LNCaP clone FGC (cell line): ENCODE measurements around the gene RAD51B.

Source experiments
- DNase-seq: peaks from one replicate; pipeline ENCODE4 v3.0.0-alpha.2; 2011; ENCODE audit warnings: low read depth
- H3K4me3 ChIP-seq: 2 replicates; pipeline ENCODE4 v1.5.1; 2011; ENCODE audit warnings: mild to moderate bottlenecking, low read depth, low read length, control low read depth
- CTCF ChIP-seq: IDR thresholded peaks from 2 replicates; pipeline ENCODE4 v1.5.1; 2012; ENCODE audit warnings: mild to moderate bottlenecking; ENCODE audit not compliant: control insufficient read depth, insufficient read depth; ENCODE audit errors: extremely low read depth

The RAD51B gene

DNA sequence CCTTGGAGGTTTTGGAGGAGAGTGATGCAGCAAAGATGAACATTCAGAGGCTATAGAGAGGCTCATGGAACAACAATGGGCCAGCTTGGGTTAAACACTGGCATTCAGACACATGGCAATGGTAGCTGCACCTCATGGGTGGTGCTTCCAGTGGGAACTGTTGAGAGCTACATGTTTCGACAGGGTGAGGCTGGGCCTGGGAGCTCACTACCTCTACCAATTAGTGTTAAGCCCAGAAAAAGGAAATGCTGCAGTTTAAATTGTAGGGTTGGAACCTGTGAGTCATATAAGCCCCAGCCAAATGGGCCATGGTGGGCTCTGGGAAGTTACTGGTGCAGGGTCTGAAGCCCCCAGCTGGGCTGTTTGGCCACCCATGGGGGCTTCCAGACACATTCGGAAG lies 693.6 kb downstream of the RAD51B start:
- no peak overlapping the region for H3K4me3 ChIP-seq
- no peak for DNase-seq
- TF ChIP-seq CTCF: no peak

DNA sequence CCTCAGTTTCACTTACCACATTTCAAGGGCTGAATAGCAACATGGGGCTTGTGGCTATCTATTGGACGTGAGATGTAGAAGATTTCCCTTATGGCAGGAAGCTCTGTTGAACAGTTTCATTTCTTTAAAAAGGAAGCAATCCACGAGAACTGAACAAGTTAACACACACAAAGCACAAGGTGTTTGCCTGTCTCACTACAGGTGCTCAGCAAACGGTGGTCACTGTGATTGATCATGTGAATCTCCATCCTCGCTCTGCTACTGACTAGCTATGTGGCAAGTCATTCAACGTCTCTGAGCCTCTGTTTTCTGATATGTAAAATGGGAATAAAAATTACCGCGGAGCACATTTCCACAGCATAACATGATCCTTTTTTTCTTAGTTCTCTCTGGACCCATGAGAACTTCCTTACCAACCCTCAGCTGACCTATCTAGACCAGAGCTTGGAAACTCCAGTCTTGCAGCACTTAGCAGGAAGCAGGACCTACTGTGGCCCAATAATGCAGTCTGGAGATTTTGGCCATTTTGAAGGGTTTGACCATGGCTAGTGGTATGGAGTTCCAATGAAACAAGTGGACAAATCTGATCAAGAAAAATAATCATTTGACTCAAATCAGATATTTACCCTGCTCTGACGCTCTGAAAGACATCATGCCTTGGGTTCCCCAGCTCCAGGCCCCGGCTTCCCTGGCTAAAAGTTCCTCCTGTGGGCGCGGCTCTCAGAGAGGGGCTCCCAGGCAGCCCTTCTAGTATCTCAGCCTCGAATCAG lies 694.4 kb downstream of the RAD51B start:
- TF ChIP-seq CTCF: no peak
- no peak for DNase-seq
- H3K4me3 ChIP-seq: no peak overlapping the region

DNA sequence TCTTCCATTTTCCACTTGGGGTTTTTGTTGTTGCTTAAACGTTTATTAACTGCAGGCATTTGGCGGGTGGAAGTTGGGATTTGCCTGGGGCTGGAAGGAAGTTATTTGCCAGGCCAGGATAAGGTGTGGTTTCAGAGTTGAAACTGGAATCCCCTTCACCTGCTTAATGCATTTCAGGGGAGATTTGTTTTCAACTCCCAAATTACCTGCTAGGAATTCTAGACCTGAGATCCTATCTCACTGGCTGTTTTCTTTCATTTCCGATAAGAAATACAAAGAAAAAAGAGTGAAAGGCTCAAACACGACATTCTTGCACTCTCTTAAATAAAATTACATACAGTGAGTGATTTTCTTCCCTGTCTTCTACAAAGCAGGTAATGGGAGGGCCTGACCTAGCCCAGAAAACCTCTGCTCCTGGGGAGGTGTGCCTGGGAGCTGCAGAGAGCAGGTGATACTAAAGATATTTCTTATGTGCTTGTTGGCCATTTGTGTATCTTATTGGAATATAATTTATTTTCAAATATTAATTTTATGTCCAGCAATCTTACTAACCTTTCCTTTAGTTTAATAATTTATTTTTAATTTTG lies 695.1 kb downstream of the RAD51B start:
- H3K4me3 ChIP-seq: no peak overlapping the region
- no peak for TF ChIP-seq CTCF
- DNase-seq: no peak

DNA sequence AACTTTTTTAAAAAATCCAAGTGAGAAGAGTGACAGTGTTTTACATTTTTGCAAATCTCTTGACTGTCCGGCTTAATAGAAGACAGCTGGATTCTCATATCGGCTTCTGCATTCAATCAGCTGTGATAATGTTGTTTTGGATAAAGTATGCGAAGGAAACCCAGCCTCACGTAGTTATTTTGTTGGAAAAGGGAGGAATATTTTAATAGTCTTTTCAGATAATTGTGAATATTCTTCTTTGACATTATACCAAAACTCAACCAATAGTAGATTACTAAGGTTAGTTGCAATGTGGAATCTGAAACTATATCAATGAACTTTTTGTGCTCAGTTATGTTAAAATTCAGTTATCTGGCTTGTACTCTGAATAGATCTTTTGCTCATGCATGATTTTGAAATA lies 696.8 kb downstream of the RAD51B start:
- no peak overlapping the region for H3K4me3 ChIP-seq
- no peak for DNase-seq
- no peak for TF ChIP-seq CTCF

- H3K4me3 ChIP-seq: no peak overlapping the region
- no peak for TF ChIP-seq CTCF
- no peak for DNase-seq
These were observed 698.6 kb downstream of the RAD51B start for GRCh38 chr14:68518166-68518565.

DNA sequence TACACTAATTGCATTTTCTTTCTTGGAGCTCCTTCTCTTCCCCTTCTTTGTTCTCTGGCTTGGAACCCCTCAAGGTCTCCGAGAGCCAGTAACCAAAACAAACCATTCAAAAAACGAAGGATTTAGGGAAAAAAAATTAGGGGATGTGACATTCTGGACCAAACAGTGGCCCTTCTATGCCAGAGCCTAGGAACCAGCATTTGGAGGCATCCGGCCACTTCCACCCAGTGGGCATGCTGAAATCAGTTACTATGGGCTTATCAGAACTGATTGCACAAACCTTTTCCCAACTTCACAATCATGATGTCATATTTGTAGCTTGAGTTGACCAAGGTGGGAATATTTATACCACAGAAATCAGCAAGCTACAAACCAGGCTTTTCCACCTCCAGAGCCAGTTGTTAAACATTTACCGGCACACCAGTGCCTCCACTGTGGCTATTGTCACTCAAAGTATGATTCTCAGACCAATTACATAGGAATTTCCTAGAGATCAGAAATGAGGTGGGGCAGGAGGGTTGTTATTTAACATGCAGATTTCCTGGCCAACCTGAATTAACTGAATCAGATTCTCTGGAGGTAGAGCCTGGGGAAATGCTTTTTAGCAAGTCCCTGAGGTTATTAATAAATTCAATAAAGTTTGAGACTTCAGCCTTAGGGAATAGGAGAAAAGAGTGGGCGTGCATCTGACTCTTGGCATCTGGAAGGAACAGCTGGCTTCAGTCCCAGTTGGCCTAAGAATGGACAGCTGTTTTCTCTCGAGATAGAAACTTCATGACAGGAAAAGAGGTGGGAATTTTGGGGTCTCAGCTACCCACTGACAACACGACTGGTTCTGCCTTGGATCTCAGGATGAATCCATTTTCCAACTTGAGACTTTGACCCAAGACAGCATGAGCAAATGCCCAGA lies 699.4 kb downstream of the RAD51B start:
- DNase-seq: no peak
- no peak overlapping the region for H3K4me3 ChIP-seq
- TF ChIP-seq CTCF: no peak
